WTC11 (cell line): ENCODE data around the gene TAS1R1.

ENCODE experiments used
- E2F4 ChIP-seq: sonication (generic); formaldehyde crosslinking; IDR thresholded peaks from 2 replicates; pipeline ENCODE4 v1.8.1; 2022; ENCODE audit warnings: low read depth, mild to moderate bottlenecking, moderate library complexity, missing genetic modification reagents, borderline replicate concordance
- ESRRA ChIP-seq: sonication (generic); formaldehyde crosslinking; IDR thresholded peaks from 2 replicates; pipeline ENCODE4 v1.8.1; 2022; ENCODE audit warnings: mild to moderate bottlenecking, missing genetic modification reagents, borderline replicate concordance
- FOXJ3 ChIP-seq: sonication (generic); formaldehyde crosslinking; IDR thresholded peaks from 2 replicates; pipeline ENCODE4 v1.9.0; 2021; ENCODE audit warnings: missing genetic modification reagents, mild to moderate bottlenecking, borderline replicate concordance
- MAX ChIP-seq: sonication (generic); formaldehyde crosslinking; IDR thresholded peaks from 2 replicates; pipeline ENCODE4 v1.8.0; 2022; ENCODE audit warnings: mild to moderate bottlenecking, missing genetic modification reagents
- SMAD3 ChIP-seq: sonication (generic); formaldehyde crosslinking; IDR thresholded peaks from 2 replicates; pipeline ENCODE4 v1.8.0; 2022; ENCODE audit warnings: missing genetic modification reagents, mild to moderate bottlenecking, borderline replicate concordance
- ZNF138 ChIP-seq: sonication (generic); formaldehyde crosslinking; conservative IDR thresholded peaks from 2 replicates; pipeline ENCODE4 v1.8.1; 2022; ENCODE audit warnings: mild to moderate bottlenecking, moderate library complexity, missing genetic modification reagents
- ZNF263 ChIP-seq: sonication (generic); formaldehyde crosslinking; IDR thresholded peaks from 2 replicates; pipeline ENCODE4 v1.8.1; 2022; ENCODE audit warnings: low read depth, mild to moderate bottlenecking, moderate library complexity, missing genetic modification reagents
- TF ChIP-seq, protein P1 (sequence below): fragments of 200-600 bp; IDR thresholded peaks from 2 replicates; pipeline ENCODE4 v1.8.0; 2022; ENCODE audit warnings: antibody characterized with exemption
- TF ChIP-seq, protein P2 (sequence below): sonication (generic); formaldehyde crosslinking; IDR thresholded peaks from 2 replicates; pipeline ENCODE4 v1.8.1; 2022; ENCODE audit warnings: low read depth, missing genetic modification reagents, borderline replicate concordance

- no peak for TF ChIP-seq E2F4 (CRISPR knock-in tag)
- TF ChIP-seq SMAD3 (CRISPR knock-in tag) = no peak
- TF ChIP-seq, protein P1, sequence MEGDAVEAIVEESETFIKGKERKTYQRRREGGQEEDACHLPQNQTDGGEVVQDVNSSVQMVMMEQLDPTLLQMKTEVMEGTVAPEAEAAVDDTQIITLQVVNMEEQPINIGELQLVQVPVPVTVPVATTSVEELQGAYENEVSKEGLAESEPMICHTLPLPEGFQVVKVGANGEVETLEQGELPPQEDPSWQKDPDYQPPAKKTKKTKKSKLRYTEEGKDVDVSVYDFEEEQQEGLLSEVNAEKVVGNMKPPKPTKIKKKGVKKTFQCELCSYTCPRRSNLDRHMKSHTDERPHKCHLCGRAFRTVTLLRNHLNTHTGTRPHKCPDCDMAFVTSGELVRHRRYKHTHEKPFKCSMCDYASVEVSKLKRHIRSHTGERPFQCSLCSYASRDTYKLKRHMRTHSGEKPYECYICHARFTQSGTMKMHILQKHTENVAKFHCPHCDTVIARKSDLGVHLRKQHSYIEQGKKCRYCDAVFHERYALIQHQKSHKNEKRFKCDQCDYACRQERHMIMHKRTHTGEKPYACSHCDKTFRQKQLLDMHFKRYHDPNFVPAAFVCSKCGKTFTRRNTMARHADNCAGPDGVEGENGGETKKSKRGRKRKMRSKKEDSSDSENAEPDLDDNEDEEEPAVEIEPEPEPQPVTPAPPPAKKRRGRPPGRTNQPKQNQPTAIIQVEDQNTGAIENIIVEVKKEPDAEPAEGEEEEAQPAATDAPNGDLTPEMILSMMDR = no peak
- no peak for TF ChIP-seq MAX (CRISPR knock-in tag)
- TF ChIP-seq, protein P2, sequence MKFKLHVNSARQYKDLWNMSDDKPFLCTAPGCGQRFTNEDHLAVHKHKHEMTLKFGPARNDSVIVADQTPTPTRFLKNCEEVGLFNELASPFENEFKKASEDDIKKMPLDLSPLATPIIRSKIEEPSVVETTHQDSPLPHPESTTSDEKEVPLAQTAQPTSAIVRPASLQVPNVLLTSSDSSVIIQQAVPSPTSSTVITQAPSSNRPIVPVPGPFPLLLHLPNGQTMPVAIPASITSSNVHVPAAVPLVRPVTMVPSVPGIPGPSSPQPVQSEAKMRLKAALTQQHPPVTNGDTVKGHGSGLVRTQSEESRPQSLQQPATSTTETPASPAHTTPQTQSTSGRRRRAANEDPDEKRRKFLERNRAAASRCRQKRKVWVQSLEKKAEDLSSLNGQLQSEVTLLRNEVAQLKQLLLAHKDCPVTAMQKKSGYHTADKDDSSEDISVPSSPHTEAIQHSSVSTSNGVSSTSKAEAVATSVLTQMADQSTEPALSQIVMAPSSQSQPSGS (CRISPR knock-in tag) = no peak
- no peak for TF ChIP-seq ZNF138
- no peak for TF ChIP-seq ESRRA (CRISPR knock-in tag)
- no peak for TF ChIP-seq FOXJ3 (CRISPR knock-in tag)
- TF ChIP-seq ZNF263 (CRISPR knock-in tag) = no peak
Observed at GRCh38 chr1:6508816-6509189, 46.3 kb upstream of the TAS1R1 start.
